ENCODE data around the gene NTRK2.

DNA sequence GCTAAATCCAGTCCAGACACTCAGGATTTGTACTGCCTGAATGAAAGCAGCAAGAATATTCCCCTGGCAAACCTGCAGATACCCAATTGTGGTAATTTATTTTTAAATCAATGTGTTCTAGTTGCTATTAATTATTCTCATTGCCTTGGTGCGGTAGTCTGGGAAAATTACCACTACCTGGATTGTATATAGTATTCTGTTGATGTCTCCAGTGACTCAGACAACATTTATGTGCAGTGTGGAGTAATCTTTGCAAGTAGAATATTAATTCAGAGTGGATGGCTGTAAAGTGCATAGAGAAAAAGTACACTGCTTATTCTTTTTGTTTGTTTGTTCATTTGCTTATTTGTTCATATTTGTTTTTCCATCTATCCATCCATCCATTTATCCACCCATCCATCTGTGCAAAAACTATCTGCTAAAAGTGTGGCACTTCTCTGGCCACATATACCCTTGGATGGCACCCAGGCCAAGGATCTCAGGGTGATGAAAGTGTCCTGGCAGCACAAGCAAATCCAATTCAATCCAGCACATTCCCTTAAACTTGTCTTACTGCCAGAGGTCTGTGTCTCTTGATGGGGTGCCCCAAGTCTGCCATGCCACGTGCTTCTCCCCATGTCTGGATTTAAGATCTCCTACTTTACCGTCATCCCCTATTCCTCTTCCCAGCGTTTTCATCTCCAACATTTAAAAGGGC, 41.3 kb downstream of the NTRK2 start:
- TF ChIP-seq EZH2 (IDR thresholded peaks at IDR 0.05; ENCODE audit: borderline replicate concordance, control insufficient read depth, low read depth, low read length) = no peak
- TF ChIP-seq GABPA (IDR thresholded peaks at IDR 0.05; ENCODE audit: low read depth) = no peak
- TF ChIP-seq, protein P1, sequence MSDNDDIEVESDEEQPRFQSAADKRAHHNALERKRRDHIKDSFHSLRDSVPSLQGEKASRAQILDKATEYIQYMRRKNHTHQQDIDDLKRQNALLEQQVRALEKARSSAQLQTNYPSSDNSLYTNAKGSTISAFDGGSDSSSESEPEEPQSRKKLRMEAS (IDR thresholded peaks at IDR 0.05; ENCODE audit: low read depth, low read length) = no peak
- TF ChIP-seq, protein P2, sequence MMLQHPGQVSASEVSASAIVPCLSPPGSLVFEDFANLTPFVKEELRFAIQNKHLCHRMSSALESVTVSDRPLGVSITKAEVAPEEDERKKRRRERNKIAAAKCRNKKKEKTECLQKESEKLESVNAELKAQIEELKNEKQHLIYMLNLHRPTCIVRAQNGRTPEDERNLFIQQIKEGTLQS (IDR thresholded peaks at IDR 0.05; ENCODE audit: borderline replicate concordance, extremely low read depth, low read depth, low read length) = no peak
- TF ChIP-seq ATF7 (IDR thresholded peaks at IDR 0.05; ENCODE audit: low read depth) = no peak
- TF ChIP-seq, protein P3, sequence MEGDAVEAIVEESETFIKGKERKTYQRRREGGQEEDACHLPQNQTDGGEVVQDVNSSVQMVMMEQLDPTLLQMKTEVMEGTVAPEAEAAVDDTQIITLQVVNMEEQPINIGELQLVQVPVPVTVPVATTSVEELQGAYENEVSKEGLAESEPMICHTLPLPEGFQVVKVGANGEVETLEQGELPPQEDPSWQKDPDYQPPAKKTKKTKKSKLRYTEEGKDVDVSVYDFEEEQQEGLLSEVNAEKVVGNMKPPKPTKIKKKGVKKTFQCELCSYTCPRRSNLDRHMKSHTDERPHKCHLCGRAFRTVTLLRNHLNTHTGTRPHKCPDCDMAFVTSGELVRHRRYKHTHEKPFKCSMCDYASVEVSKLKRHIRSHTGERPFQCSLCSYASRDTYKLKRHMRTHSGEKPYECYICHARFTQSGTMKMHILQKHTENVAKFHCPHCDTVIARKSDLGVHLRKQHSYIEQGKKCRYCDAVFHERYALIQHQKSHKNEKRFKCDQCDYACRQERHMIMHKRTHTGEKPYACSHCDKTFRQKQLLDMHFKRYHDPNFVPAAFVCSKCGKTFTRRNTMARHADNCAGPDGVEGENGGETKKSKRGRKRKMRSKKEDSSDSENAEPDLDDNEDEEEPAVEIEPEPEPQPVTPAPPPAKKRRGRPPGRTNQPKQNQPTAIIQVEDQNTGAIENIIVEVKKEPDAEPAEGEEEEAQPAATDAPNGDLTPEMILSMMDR (IDR thresholded peaks at IDR 0.05 in 2 of 3, conservative IDR thresholded peaks at IDR 0.05 in 1 of 3; ENCODE audit: control insufficient read depth in 2 of 3, extremely low read depth in 1 of 3, insufficient read depth in 1 of 3, low read depth in 3 of 3, low read length in 3 of 3) = no peak
- TF ChIP-seq, protein P4, sequence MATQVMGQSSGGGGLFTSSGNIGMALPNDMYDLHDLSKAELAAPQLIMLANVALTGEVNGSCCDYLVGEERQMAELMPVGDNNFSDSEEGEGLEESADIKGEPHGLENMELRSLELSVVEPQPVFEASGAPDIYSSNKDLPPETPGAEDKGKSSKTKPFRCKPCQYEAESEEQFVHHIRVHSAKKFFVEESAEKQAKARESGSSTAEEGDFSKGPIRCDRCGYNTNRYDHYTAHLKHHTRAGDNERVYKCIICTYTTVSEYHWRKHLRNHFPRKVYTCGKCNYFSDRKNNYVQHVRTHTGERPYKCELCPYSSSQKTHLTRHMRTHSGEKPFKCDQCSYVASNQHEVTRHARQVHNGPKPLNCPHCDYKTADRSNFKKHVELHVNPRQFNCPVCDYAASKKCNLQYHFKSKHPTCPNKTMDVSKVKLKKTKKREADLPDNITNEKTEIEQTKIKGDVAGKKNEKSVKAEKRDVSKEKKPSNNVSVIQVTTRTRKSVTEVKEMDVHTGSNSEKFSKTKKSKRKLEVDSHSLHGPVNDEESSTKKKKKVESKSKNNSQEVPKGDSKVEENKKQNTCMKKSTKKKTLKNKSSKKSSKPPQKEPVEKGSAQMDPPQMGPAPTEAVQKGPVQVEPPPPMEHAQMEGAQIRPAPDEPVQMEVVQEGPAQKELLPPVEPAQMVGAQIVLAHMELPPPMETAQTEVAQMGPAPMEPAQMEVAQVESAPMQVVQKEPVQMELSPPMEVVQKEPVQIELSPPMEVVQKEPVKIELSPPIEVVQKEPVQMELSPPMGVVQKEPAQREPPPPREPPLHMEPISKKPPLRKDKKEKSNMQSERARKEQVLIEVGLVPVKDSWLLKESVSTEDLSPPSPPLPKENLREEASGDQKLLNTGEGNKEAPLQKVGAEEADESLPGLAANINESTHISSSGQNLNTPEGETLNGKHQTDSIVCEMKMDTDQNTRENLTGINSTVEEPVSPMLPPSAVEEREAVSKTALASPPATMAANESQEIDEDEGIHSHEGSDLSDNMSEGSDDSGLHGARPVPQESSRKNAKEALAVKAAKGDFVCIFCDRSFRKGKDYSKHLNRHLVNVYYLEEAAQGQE (IDR thresholded peaks at IDR 0.05; ENCODE audit: low read depth, low read length) = no peak
- TF ChIP-seq JUNB (IDR thresholded peaks at IDR 0.05) = no peak
- TF ChIP-seq YBX1 (IDR thresholded peaks at IDR 0.05) = no peak
- TF ChIP-seq CEBPB (IDR thresholded peaks at IDR 0.05; ENCODE audit: borderline replicate concordance in 1 of 2, low read depth in 2 of 2, low read length in 2 of 2) = no peak
- TF ChIP-seq ASH2L (IDR thresholded peaks at IDR 0.05; ENCODE audit: borderline replicate concordance, low read depth) = no peak
- TF ChIP-seq, protein P5, sequence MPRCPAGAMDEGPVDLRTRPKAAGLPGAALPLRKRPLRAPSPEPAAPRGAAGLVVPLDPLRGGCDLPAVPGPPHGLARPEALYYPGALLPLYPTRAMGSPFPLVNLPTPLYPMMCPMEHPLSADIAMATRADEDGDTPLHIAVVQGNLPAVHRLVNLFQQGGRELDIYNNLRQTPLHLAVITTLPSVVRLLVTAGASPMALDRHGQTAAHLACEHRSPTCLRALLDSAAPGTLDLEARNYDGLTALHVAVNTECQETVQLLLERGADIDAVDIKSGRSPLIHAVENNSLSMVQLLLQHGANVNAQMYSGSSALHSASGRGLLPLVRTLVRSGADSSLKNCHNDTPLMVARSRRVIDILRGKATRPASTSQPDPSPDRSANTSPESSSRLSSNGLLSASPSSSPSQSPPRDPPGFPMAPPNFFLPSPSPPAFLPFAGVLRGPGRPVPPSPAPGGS (IDR thresholded peaks at IDR 0.05; ENCODE audit: borderline replicate concordance, insufficient read depth, low read depth, low read length, poor library complexity, severe bottlenecking) = no peak
